HG03565 (cell line): ENCODE data around the gene IL1R1.

Experiments used
- ATAC-seq: cut with Tn5 transposase; IDR thresholded peaks from one replicate; pipeline ENCODE4 v1.9.1; 2021; ENCODE audit warnings: mild to moderate bottlenecking, moderate library complexity; ENCODE audit not compliant: unreplicated experiment

Gene IL1R1

DNA sequence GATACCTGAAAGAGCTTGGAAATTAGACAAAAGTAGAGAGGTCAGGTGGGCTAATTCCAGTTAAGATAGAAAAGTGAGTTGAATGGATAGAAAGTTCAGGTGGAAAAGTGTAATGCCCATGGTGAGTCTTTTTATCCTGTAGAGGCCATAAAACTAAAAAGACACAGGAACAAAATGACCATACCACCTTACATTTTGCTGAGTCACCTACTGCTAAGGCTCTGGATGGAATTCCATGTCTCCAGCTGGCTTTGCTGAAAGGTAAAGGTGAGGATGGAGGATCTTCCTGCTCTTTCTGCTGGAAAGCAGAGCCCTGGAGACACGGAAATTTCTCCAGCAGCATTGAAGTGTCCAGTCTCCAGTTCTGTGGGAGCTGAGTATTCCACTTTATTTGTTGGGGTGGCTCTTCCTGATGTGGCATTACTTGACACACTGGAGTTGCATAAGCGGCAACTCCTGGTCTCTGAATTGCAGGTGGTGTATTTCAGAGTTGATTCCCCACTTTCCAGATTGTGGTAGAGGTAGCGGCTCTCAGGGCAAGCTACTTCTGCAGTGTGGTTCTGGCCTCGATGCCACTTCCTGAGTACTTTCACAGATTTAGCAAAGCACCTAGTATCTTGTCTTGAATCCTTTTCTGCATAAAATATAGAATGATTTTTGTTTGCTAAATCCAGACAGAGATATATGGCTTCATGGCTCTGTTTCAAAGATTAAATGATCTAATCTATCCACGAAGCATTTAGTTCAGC is 55.0 kb downstream of the IL1R1 start:
- no peak for ATAC-seq

DNA sequence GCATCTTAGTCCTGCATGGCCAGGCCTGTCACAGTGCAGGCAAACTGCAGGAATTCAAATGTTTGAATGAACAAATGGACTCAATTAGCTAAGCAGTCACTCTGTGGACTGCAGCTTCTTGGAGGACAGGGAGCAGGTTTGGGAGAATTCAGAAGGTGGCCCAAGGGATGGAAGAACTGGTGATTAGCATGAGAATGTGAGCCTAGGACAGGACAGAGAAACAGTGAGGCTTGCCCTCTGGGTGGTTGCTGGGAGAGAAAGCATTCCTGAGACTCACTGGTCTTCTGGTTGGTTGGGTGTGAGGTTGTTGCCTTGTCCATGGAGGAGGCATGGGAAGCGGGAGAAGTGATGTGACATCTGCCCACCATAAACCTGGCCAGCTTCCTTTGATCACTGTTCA is 58.0 kb downstream of the IL1R1 start:
- ATAC-seq: no peak

DNA sequence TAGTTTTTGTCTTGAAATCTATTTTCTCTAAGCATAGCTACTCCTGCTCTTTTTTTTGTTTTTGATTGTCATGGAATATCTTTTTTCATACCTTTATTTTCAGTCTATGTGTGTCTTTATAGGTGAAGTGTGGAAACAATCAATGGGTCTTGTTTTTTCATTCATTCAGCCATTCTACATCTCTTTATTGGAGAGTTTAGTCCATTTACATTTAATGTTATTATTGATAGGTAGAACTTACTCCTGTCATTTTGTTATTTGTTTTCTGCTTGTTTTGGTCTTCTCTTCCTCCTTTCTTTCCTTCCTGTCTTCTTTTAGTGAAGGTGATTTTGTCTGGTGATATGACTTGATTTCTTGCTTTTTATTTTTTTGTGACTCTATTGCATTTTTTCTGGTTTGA is 62.1 kb downstream of the IL1R1 start:
- ATAC-seq: no peak

DNA sequence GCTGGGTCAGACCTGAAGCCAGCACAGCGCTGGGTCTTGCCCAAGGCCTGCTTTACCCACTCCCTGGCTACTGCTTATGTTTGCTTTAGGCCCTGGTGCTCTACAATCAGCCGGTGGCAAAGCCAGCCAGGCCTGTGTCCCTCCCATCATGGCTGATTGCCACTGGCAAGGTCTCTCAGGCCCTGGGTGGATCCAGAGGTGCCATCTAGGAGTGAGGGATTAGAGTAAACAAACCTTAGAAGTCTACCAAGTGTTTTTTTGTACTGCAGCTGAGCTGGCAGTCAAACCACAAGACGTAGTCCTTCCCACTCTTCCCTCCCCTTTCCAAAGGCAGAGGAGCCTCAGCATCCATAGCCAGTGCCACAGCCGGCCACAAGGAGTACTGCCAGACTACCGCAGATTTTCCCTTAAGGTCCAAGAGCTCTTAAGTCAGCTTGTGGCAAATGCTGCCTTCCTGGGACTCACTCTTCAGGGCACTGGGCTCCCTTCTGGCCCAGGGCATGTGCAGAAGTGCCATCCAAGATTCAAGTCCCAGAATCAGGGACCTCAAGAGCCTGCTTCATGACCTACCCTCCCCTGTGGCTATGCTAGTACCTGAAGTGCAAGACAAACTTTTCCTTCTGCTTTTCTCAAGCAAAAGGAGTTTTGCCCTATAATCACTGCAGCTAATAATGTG is 64.3 kb downstream of the IL1R1 start:
- no peak for ATAC-seq

DNA sequence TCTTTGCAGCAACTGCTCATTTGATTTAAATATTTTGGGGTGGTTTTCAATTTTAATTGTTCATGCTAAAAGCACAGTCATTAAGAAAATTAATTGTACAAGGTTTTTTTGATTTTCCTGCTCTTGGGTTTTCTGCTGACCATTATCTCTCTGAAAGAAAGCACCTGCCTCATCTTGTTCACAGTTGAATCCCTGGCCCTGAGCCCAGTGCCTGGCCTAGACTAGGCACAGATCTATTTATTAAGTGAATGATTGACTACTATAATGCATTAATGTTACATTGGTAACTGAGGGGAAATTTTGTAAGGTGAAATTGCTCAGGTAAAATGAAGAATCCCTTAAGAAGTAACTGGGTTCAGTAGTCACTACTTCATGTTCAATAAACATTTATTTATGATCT is 66.2 kb downstream of the IL1R1 start:
- ATAC-seq: no peak

DNA sequence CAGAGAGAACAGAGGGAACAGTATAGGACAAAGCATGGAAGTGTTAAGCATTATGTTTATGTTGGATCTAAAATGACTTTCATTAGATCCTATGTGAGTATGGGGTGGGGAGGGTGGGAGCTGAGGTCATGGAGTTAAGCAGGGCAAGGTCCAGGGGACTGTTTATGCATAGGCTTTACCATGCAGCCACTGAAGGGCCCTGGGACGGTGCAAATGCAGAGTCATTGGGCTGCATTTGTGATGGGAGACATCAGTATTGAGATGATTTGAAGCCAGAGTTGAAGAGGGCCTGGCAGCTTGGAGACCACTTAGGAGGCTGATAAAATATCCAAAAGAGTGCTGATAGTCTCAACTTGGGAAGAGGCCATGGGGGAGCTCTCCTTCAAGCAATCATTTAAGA is 66.9 kb downstream of the IL1R1 start:
- no peak for ATAC-seq

DNA sequence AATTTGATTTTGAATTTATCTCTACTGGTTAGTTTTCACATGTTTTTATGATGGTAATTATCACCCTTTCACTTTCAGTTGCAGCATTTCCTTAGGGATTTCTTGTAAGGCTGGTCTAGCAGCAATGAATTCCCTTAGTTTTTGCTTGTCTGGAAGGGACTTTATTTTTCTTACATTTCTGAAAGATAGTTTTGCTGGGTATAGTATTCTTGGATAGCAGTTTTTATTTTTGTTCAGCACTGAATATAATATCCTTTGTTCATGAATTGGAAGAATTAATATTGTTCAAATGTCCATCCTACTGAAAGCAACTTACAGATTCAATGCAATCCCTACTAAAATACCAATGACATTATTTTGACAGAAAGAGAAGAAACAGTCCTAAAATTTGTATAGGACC is 74.5 kb downstream of the IL1R1 start:
- ATAC-seq: no peak

DNA sequence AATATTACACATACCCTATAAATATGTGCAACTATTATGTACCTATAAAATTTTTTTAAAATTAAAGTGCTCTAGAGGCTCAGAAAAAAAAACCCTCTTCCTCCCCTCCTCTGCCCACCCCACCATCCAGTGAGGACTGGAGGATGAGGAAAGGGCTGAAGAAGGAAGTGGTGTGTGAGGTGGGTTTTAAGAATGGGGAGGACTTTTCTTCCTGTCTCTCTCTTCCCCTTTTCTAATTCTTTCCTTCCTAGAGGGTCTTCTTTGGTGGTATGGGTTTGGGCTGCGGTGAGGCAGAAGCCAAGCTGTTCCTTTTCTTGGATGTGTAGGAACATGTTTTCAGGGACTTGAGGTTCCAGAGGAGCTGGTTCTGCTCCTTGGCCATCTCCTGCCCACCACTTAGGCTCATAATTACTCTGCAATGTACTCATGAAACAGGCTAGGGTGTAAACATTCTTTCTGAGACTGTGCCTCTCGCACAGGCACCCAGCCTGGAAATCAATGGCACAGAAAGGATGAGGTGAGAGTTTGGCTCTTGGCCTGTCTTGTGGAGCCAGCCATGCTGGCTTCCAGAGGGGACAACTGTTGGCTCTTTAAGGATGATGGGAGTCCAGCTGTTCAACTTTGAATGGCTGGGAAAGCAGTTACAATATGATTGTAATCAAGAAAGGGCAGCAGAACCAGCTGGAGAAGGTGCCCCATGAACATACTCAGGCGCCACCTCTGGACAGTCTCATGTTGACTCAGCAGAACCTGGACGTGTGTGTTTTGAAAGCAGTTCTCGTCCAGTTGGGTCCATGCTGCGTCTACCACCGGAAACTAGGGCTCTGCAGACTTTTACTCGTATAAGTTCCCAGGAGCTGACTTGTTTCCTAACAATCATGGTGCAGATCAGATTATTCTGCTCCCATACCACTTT is 82.5 kb downstream of the IL1R1 start:
- no peak for ATAC-seq

DNA sequence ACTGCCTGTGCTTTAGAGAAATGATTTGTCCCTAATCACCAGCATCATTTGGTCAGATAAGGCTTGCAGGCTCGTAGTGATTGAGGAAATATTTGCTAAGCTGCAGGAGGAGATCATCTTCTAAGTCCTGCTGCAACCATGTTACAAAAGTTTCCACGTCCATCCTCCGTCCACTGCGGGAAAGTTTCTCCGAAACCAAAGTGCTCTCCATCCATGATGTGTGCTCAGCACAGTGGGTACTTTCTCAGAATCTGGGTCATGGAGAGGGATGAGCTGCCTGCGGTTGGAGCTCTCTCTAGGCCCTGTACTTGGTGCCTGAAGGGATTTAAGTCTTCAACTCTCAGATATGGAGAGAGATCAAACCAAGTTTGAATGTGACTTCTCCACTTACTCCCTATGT is 83.6 kb downstream of the IL1R1 start:
- no peak for ATAC-seq

DNA sequence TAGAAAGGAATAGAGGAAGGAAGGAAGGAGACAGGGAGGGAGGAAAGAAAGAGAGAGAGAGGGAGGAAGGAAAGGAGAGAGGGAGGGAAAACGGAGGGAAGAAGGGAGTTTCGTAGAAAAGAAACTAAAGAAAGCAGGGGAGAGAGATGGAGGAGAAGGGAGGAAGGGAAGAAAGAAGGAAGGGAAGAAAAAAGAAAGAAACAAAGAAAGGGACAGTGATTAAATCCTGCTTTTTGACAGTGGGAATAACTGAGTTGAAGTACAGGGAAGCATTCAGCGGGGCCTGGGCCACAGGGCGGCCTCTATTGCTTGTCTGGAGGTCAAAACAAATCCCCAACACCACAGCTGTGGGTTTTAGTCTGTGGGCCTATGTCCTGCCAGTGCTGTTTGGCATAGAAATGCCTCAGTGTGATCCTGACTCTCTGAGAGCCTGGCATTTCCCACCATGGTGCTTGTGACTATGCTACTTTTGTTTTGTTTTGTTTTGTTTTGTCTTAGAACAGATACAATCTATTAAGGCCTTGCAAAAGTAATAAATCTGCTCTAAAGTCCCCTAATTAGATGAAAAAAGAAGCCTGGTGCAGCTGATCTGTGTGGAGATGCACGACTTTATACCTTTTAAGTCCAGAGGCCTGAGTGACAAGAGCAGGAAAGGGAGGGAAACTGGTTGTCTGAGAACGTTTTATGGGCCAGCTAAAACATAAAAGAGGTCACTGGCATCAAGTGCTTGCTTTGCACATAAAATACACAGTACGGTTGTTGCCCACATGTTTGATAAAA is 84.3 kb downstream of the IL1R1 start:
- ATAC-seq: no peak

DNA sequence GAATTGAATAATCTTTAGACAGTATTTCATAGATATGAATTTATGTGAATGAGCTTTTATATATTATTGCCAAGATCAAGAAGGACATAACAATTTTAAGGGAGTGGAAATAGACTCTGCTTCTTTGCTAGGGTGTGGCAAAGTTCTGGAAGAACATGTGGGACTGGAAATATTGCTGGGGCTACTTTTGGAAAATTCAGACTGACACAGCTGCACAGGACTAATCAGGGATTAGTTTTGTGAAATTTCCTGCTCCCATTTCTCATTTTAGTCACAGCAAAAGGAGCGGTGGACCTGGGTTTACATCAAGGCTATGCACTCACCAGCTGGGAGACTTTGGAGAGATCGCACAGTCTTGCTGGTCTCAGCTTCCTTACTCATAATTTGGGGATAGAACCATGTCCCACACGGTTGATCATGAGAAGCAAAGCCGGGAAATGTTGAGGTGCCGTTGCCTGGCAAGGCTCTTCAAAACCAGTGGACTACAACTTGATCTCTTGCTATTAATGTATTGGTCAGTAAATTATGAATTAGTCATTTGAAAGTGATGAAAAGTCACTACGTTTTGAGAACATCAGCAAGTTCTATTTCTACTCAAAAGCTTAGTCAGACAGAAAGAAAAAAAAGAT is 86.7 kb downstream of the IL1R1 start:
- no peak for ATAC-seq
